ENCODE measurements around the gene MAP3K7. TPM values are rescaled to one million over a fixed set of nuclear protein-coding genes. Genes with fewer than 3 reads are reported as not detected.

MAP3K7 gene
- total and polyA plus RNA-seq, 2 of the 13 experiments (the other 11 are each of a cell fraction or from before 2014, with no cell fraction given) = 24.1 to 24.4 TPM

GRCh38 chr6:90478278-90478677, 108.6 kb downstream of the MAP3K7 start:
- FAIRE-seq (no peak), DNase-seq (ENCODE audit: low spot score) (no peak), ATAC-seq (no peak)
- Histone ChIP-seq H3K4me2 (ENCODE audit: low read depth, low read length) (no peak overlapping the region), H3K9ac (ENCODE audit: insufficient read depth, low read depth, low read length) (no peak overlapping the region), H3K4me1 (ENCODE audit: insufficient read depth, low read length) (peaks cover 4% of the 10 kb centered on the region; the same call in 1 of the 2 replicates), H3K27ac (ENCODE audit: extremely low read length, insufficient read depth, low read length) (no peak overlapping the region), H3K36me3 (replicated peaks in 1 of 2; ENCODE audit: control insufficient read depth in 1 of 2, insufficient read depth in 2 of 2, low read length in 2 of 2) (no peaks in the 10 kb centered on the region), H3K79me2 (ENCODE audit: insufficient read depth, low read length) (no peaks in the 10 kb centered on the region), H3K9me3 (ENCODE audit: low read length) (no peaks in the 10 kb centered on the region), H2AFZ (ENCODE audit: low read length) (no peak overlapping the region), H4K20me1 (ENCODE audit: insufficient read depth, low read length) (no peaks in the 10 kb centered on the region), H3K4me3 (replicated peaks in 1 of 3; ENCODE audit: insufficient read depth in 1 of 3, low read depth in 2 of 3, low read length in 3 of 3) (no peak overlapping the region), H3K27me3 (ENCODE audit: control insufficient read depth in 1 of 2, insufficient read depth in 2 of 2, low read length in 2 of 2) (peaks cover 0 to 23% of the 10 kb centered on the region in 2 experiments; a peak in 2 of 5 replicates)
- ChIA-PET POLR2A (no interaction called here), CTCF (ENCODE audit: low intra/inter-chr PET ratio, low total read pairs) (interaction anchor here (2.0 to 2.6 kb wide), 2 partner anchors 507 to 537 kb away, joined by 8 to 38 read pairs; no protein-coding TSS in a partner anchor)
- 0% methylated on average over 1 of the region's 4 CpGs for WGBS (ENCODE audit: low lambda C conversion rate)
- in situ Hi-C loops (cut with HindIII; ENCODE audit: extremely low pct_ligation_motif_present, low pct_unique_long_range_greater_than_20kb) (loop anchor here (5.0 to 25.0 kb wide), 2 partner anchors 191 to 536 kb away; partner anchors contain the start of gene BACH2), intact Hi-C loops (cut with micrococcal nuclease; ENCODE audit: unreplicated experiment) (loop anchor here (2.0 to 5.0 kb wide), 2 partner anchors 191 to 395 kb away; no protein-coding TSS in a partner anchor)
- TF ChIP-seq CAMTA2 (CRISPR knock-in tag; IDR thresholded peaks at IDR 0.05; ENCODE audit: borderline replicate concordance) (no peak), ZNF12 (CRISPR knock-in tag; IDR thresholded peaks at IDR 0.05) (0 out of 2 replicates have a peak, but pooled peaks have one; percentile 37), MED1 (CRISPR knock-in tag; IDR thresholded peaks at IDR 0.05) (no peak), RXRB (CRISPR knock-in tag; IDR thresholded peaks at IDR 0.05; ENCODE audit: borderline replicate concordance) (no peak), THRA (CRISPR knock-in tag; IDR thresholded peaks at IDR 0.05; ENCODE audit: borderline replicate concordance) (no peak), SP4 (CRISPR knock-in tag; IDR thresholded peaks at IDR 0.05) (no peak)
- BruUV-seq (replicated peaks) = no TSS peak

GRCh38 chr6:90477366-90477765, 109.5 kb downstream of the MAP3K7 start:
- Histone ChIP-seq H3K4me3 (replicated peaks in 1 of 3; ENCODE audit: insufficient read depth in 1 of 3, low read depth in 2 of 3, low read length in 3 of 3) (no peak overlapping the region), H3K27ac (ENCODE audit: extremely low read length, insufficient read depth, low read length) (no peak overlapping the region), H4K20me1 (ENCODE audit: insufficient read depth, low read length) (no peaks in the 10 kb centered on the region), H3K9me3 (ENCODE audit: low read length) (no peaks in the 10 kb centered on the region), H2AFZ (ENCODE audit: low read length) (no peak overlapping the region), H3K4me1 (ENCODE audit: insufficient read depth, low read length) (peaks cover 4% of the 10 kb centered on the region; the same call in 1 of the 2 replicates), H3K79me2 (ENCODE audit: insufficient read depth, low read length) (no peaks in the 10 kb centered on the region), H3K4me2 (ENCODE audit: low read depth, low read length) (no peak overlapping the region), H3K27me3 (ENCODE audit: control insufficient read depth in 1 of 2, insufficient read depth in 2 of 2, low read length in 2 of 2) (peaks cover 0 to 20% of the 10 kb centered on the region in 2 experiments; a peak in 2 of 5 replicates), H3K36me3 (replicated peaks in 1 of 2; ENCODE audit: control insufficient read depth in 1 of 2, insufficient read depth in 2 of 2, low read length in 2 of 2) (no peaks in the 10 kb centered on the region), H3K9ac (ENCODE audit: insufficient read depth, low read depth, low read length) (no peak overlapping the region)
- BruUV-seq (replicated peaks) = no TSS peak
- in situ Hi-C loops (cut with HindIII; ENCODE audit: extremely low pct_ligation_motif_present, low pct_unique_long_range_greater_than_20kb) = loop anchor here (5.0 to 25.0 kb wide), 2 partner anchors 190 to 535 kb away; partner anchors contain the start of gene BACH2
- DNase-seq (ENCODE audit: low spot score) (no peak), ATAC-seq (no peak), FAIRE-seq (no peak)
- WGBS (ENCODE audit: low lambda C conversion rate) = 1% methylated on average over 4 of the region's 4 CpGs
- intact Hi-C loops (cut with micrococcal nuclease; ENCODE audit: unreplicated experiment) = loop anchor here (5.0 kb wide), 1 partner anchor 190 kb away; no protein-coding TSS in a partner anchor
- ChIA-PET CTCF (ENCODE audit: low intra/inter-chr PET ratio, low total read pairs) (no interaction called here), POLR2A (no interaction called here)
- TF ChIP-seq SMARCE1 (IDR thresholded peaks at IDR 0.05; ENCODE audit: borderline replicate concordance) = no peak
- TF ChIP-seq ZNF646 (CRISPR knock-in tag; IDR thresholded peaks at IDR 0.05) = no peak
- no peak for TF ChIP-seq SP5 (CRISPR knock-in tag; IDR thresholded peaks at IDR 0.05; ENCODE audit: borderline replicate concordance, low read depth)
- TF ChIP-seq ZNF20 (CRISPR knock-in tag; IDR thresholded peaks at IDR 0.05) = no peak
